Adipocyte (in vitro differentiated cells): ENCODE measurements around the gene SLC16A9.

Experiments used
- DNase-seq: peaks from one replicate; pipeline ENCODE4 v3.0.0-alpha.2; 2015; ENCODE audit warnings: low read depth
- H3K27me3 ChIP-seq: replicated peaks from 2 replicates; pipeline ENCODE4 v1.7.0; 2013; ENCODE audit warnings: mild to moderate bottlenecking, low read length, moderate library complexity; ENCODE audit not compliant: control insufficient read depth, insufficient read depth
- H3K36me3 ChIP-seq: 2 replicates; pipeline ENCODE4 v1.7.0; 2013; ENCODE audit warnings: low read length, mild to moderate bottlenecking, moderate library complexity; ENCODE audit not compliant: control insufficient read depth, insufficient read depth, severe bottlenecking
- H3K4me1 ChIP-seq: 2 replicates; pipeline ENCODE4 v1.7.0; 2013; ENCODE audit warnings: mild to moderate bottlenecking, low read length, moderate library complexity; ENCODE audit not compliant: control insufficient read depth, insufficient read depth
- H3K4me3 ChIP-seq: 2 replicates; pipeline ENCODE4 v1.7.0; 2013; ENCODE audit warnings: mild to moderate bottlenecking, low read length, moderate library complexity
- H3K9ac ChIP-seq: 2 replicates; pipeline ENCODE4 v1.7.0; 2013; ENCODE audit warnings: mild to moderate bottlenecking, low read length, moderate library complexity
- H3K9me3 ChIP-seq: 2 replicates; pipeline ENCODE4 v1.7.0; 2013; ENCODE audit warnings: mild to moderate bottlenecking, low read length, moderate library complexity; ENCODE audit not compliant: control insufficient read depth

Gene SLC16A9

GRCh38 chr10:59718257-59718656, 8.6 kb upstream of the SLC16A9 start:
- Histone ChIP-seq H3K9me3 (peaks cover 5% of the 10 kb centered on the region), H3K4me1 (no peaks in the 10 kb centered on the region), H3K4me3 (no peak overlapping the region), H3K36me3 (no peaks in the 10 kb centered on the region), H3K27me3 (peaks cover 12% of the 10 kb centered on the region), H3K9ac (no peak overlapping the region)
- no peak for DNase-seq

GRCh38 chr10:59713196-59713821, 3.7 kb upstream of the SLC16A9 start:
- H3K4me3 ChIP-seq = no peak overlapping the region
- DNase-seq = no peak
- H3K36me3 ChIP-seq = no peaks in the 10 kb centered on the region
- H3K27me3 ChIP-seq = peaks cover 25% of the 10 kb centered on the region
- H3K4me1 ChIP-seq = peaks cover 8% of the 10 kb centered on the region
- H3K9me3 ChIP-seq = no peaks in the 10 kb centered on the region
- no peak overlapping the region for H3K9ac ChIP-seq

DNA sequence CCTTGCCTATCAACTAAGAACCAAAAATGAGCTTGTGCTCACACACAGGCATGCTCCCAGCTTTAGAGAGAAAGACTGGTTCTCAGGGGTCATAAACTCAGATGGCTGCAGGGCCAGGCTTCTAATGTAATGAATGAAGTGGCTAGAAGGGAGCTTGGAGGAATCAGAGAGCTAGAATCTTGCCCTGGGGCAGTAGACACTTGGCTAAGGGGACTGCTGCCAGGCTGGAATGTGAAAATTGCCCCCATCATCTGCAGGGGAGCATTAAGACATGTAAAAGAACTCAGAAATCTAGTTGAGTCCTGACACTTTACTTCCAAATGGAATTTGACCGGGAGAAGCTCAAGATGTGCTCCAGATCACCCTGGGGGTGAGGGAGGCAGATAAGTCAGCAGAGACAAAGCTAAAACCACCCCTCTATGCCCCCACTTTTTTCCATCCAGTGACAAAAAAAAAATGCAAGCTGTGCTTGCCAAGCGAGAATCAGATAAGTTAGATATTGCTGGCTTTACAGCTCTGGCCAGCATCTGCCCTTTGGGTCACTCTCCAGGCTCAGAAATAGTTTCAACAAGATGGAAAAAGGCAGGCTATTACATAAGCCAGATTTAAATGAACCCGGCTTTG, 2.3 kb upstream of the SLC16A9 start:
- no peak for DNase-seq
- Histone ChIP-seq H3K9ac (no peak overlapping the region), H3K36me3 (no peaks in the 10 kb centered on the region), H3K4me3 (no peak overlapping the region), H3K4me1 (peaks cover 8% of the 10 kb centered on the region), H3K27me3 (peaks cover 29% of the 10 kb centered on the region), H3K9me3 (no peaks in the 10 kb centered on the region)

DNA sequence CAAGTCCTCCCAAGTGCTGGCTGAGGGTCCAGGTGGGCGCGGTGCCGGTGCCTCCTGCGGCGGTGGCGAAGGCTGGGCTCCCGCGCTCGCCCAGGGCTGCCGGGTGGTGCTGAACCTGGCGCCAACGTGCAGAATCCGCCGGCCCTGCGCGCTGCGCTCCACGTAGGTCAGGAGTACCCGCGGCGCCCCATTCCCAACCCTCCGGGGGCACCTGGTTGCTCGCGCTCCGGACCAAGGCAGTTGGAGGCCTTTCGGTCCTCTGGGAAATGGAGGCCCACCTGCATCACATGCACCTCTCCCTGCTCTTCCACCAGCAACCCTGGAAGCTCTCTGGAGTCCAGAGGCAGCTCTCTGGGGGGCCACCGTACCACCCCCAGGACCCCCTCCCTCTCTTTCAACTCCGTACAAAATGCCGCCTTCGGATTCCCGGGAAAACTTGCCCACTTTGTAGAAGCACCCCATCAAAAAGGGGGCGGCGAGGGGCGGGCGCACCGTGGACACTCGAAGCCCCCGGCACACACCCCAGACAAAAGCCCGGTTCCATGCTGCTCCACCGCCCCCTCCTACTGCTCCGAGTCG, 745 bp downstream of the SLC16A9 start:
- Histone ChIP-seq H3K27me3 (peaks cover 29% of the 10 kb centered on the region), H3K4me3 (peak overlapping the region; percentile 82), H3K9me3 (no peaks in the 10 kb centered on the region), H3K9ac (peak overlapping the region; percentile 67), H3K4me1 (peaks cover 8% of the 10 kb centered on the region), H3K36me3 (no peaks in the 10 kb centered on the region)
- DNase-seq = no peak

DNA sequence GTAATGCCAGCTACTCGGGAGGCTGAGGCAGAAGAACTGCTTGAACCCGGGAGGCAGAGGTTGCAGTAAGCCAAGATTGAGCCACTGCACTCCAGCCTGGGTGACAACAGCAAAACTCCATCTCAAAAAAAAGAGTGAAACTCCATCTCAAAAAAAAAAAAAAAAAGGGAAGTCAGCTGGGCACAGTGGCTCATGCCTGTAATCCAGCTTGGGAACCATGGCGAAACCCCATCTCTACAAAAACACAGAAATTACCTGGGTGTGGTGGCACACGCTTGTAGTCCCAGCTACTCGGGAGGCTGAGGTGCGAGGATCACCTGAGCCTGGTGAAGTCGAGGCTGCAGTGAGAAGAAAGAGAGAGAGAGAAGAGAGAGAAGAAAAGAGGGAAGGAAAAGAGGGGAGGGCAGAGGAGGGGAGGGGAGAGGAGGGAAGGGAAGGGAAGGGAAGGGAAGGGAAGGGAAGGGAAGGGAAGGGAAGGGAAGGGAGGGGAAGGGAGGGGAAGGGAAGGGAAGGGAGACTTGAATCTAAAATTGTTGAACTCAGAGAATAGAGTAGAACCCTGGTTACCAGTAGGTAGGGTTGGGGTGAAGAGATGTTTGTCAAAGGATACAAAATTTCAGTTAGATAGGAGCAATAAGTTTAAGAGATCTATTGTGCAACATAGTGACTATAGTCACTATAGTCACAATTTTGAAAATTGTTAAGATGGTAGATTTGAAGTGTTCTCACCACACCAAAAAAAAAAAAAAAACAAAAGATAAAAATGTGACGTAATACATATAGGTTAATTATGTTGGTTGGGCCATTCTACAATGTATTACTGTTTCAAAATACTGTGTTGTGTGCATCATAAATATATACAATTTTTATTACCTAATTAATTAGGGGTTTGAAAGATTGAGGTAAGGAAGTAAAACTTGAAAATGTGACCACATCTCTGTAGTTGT, 2.5 kb downstream of the SLC16A9 start:
- H3K9ac ChIP-seq = no peak overlapping the region
- no peaks in the 10 kb centered on the region for H3K36me3 ChIP-seq
- no peak for DNase-seq
- peaks cover 8% of the 10 kb centered on the region for H3K4me1 ChIP-seq
- H3K27me3 ChIP-seq = peaks cover 29% of the 10 kb centered on the region
- H3K4me3 ChIP-seq = no peak overlapping the region
- no peaks in the 10 kb centered on the region for H3K9me3 ChIP-seq

- H3K4me1 ChIP-seq = peaks cover 8% of the 10 kb centered on the region
- H3K27me3 ChIP-seq = peaks cover 23% of the 10 kb centered on the region
- DNase-seq = no peak
- H3K9ac ChIP-seq = no peak overlapping the region
- no peak overlapping the region for H3K4me3 ChIP-seq
- no peaks in the 10 kb centered on the region for H3K9me3 ChIP-seq
- H3K36me3 ChIP-seq = no peaks in the 10 kb centered on the region
Measured at GRCh38 chr10:59705931-59706330, 3.7 kb downstream of the SLC16A9 start.

DNA sequence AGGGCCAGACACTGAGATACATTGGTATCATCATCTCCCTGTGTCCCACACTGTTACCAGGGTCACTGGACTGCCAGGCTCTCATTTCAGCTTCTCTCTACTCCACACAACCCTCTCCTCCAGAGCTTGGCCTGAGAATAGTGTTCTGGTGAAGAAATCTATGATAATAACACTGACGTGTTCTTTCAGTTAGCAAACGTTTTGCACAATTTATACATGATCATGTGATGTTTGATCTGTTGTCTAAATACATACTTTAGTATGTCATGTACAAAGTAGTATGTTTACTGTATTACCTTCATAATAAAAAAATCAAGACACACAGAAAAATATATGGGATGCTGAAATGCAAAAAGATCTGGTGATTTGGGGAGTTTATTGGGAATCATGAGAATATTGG, 5.0 kb downstream of the SLC16A9 start:
- no peaks in the 10 kb centered on the region for H3K9me3 ChIP-seq

DNA sequence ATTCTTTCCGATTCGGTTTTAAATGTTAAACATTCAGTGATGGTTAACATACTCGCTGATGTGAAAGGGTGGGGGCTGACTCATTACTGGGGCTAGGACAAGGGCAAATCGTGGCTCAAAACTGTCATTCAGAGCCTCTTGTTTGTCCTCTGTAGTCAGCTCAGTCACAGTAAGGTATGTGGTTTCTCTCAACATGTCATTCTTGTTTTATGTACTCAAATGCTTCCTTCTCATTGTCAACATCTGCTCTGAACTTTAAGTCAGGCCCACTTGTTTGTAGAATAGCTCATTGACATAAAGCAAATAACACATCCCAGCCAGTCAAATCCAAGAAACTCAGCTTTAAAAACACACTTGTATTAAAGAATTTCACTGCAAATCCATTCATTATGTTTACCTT, 7.3 kb downstream of the SLC16A9 start:
- Histone ChIP-seq H3K4me3 (no peak overlapping the region), H3K4me1 (no peaks in the 10 kb centered on the region), H3K36me3 (no peaks in the 10 kb centered on the region), H3K9ac (no peak overlapping the region), H3K27me3 (peaks cover 13% of the 10 kb centered on the region), H3K9me3 (no peaks in the 10 kb centered on the region)
- no peak for DNase-seq

More for the DNA sequence above, 5.0 kb downstream of the SLC16A9 start:
- H3K4me1 ChIP-seq = peaks cover 8% of the 10 kb centered on the region
- no peak for DNase-seq
- H3K9ac ChIP-seq = no peak overlapping the region
- peaks cover 30% of the 10 kb centered on the region for H3K27me3 ChIP-seq
- no peak overlapping the region for H3K4me3 ChIP-seq
- no peaks in the 10 kb centered on the region for H3K36me3 ChIP-seq

DNA sequence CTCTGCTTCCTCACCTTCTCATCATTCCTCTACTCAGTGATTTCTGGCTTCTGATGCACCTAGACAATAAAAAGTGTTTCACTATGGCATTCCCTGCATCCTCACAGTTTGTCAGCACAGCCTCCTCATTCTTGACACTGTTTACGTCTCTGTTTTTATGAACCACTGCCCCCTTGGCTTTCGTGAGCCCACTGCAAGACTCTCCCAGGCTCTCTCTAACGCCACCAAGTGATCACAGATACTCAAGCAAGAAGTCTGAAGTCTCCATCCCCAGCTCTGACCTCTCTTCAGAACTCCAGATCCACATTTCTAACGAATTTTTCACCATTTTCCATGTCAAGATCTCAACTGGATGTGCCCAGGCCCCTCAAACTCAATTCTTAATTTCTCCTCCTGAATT, 8.9 kb downstream of the SLC16A9 start:
- Histone ChIP-seq H3K4me3 (no peak overlapping the region), H3K27me3 (peaks cover 13% of the 10 kb centered on the region), H3K4me1 (no peaks in the 10 kb centered on the region), H3K36me3 (no peaks in the 10 kb centered on the region), H3K9ac (no peak overlapping the region), H3K9me3 (no peaks in the 10 kb centered on the region)
- no peak for DNase-seq

DNA sequence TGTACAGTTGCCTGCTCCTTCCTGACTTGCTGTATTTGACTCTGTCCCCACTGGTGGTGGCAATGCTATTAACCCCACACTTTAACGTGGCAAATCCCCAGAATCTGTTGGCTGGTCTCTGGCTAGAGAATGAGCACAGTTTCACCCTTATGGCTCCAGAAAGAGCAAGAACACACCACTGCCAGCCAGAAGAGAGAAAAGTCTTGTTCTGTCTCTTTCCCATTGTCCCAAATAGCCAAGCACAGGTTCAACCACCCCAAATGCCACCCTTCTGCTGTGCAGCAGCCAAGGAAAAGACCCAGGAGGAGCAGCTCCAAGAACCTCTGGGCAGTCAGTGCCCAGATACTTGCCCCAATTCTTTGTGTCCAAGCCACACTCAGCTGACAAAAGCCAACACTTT, 11.3 kb downstream of the SLC16A9 start:
- Histone ChIP-seq H3K4me1 (no peaks in the 10 kb centered on the region), H3K9me3 (no peaks in the 10 kb centered on the region), H3K9ac (no peak overlapping the region), H3K36me3 (no peaks in the 10 kb centered on the region), H3K4me3 (no peak overlapping the region), H3K27me3 (peaks cover 13% of the 10 kb centered on the region)
- DNase-seq = no peak

- DNase-seq = no peak
- Histone ChIP-seq H3K9ac (no peak overlapping the region), H3K4me3 (no peak overlapping the region), H3K36me3 (no peaks in the 10 kb centered on the region), H3K4me1 (no peaks in the 10 kb centered on the region), H3K27me3 (peaks cover 14% of the 10 kb centered on the region), H3K9me3 (no peaks in the 10 kb centered on the region)
Measured at GRCh38 chr10:59695637-59696036, 14.0 kb downstream of the SLC16A9 start.
